ENCODE data around the gene ANKRD50.

The ANKRD50 gene

GRCh38 chr4:124708517-124709300 is 3.8 kb downstream of the ANKRD50 start:
- DNase-seq, result no peak

DNA sequence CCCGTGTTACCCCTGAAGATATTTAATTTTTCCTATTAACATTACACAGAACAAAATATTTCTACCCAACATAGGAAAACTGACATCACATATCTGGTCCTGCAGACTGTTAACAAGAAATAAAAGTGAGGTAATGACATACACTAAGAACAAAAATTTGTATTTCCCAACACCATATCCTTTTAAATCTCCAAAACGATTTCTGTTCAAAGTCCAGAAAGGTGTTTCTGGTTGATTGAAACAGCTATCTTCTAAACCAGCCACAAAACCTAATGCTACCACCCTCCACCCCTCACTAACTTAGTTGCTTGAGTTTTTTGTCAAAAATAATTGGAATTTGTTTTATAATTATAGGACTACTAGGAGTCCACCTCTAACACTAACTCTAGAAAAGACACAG is 7.1 kb downstream of the ANKRD50 start:
- no peak for DNase-seq

DNA sequence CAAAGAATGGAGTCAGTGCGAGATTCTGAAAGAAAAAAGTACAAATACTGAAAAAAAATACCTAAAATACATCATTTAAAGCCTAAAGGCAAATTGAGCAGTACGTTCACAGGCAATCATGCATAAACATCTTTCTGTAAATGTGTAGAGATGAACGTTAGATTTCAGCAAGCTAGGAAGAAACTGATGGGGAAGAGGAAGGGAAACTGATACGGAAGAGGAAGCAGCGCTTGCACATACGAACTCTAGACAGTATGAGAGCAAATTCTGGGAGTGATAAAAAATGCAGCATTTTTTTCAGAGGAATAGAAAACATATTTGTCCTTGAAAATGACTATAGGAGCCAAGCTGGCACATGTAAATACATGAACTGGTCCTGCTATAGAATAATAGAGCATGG is 9.4 kb downstream of the ANKRD50 start:
- DNase-seq, result no peak

DNA sequence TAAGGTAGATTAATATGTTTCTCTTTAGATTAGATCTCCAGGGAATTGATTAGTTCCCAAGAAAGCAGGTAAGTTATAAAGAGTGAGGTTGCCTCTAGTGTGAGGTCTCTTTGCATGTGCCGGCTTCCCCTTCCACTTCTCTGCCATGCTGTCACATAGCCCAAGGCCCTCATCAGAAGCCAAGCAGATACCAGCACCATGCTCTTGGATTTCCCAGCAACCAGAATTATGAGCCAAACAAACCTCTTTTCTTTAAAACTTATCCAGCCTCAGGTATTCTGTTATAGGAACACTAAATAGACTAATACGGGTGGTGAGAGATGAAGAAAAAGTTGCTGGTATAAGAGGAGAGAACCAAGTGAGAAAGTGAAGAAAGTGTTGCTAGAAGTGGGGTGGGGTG is 15.1 kb downstream of the ANKRD50 start:
- no peak for DNase-seq

GRCh38 chr4:124696182-124696581 is 16.4 kb downstream of the ANKRD50 start:
- no peak for DNase-seq

DNA sequence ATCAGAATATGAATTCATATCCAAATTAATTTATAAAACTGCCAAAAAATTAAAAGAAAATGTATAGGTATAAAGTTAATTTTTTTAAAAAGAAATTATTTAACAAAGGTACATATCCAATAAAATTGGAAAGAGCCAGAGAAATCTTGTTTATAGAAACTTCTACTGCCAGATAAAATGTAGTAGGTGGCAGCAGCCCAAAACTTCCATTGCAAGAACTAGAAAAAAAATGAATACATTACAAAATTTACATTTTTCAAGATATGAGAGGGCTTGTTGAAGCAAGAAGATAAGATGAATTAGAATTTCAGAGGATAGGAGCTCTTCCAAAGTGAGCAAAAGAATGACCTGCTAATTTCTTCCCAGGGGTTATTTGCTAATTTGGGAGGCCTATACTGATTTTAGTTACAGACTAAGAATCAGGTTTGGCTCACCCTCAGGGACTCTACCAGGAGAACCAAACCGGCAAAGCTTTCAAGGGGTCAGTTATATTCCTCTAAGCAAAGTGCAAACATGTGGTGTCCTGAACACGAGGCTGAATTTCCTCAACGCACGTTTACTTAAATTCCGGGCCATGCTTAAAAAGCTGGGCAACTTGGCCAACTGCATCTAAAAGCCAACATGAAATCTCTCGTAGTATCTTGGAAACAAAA is 17.5 kb downstream of the ANKRD50 start:
- DNase-seq, result no peak

DNA sequence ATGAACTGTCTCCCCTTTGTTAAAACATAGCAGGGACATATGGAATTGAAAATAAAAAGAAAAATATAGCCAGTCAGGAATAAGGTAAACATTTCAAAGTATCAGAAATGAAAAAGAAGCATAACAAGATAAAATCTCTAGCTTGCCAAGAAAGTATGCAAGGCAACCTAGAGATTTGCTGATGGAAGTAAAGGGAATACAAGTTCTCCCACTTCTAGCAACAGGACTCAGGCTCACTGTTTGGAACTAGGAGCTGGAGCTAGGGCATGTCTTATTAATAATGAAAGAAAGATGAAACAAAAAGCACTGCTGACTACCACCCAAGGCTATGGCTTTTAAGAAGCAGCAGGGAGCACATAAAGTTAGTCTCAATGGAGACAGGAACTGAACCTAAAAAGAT is 18.2 kb downstream of the ANKRD50 start:
- no peak for DNase-seq

- no peak for DNase-seq
These were observed 20.7 kb downstream of the ANKRD50 start for GRCh38 chr4:124691801-124692200.

GRCh38 chr4:124686279-124686678 is 26.3 kb downstream of the ANKRD50 start:
- DNase-seq, result no peak

DNA sequence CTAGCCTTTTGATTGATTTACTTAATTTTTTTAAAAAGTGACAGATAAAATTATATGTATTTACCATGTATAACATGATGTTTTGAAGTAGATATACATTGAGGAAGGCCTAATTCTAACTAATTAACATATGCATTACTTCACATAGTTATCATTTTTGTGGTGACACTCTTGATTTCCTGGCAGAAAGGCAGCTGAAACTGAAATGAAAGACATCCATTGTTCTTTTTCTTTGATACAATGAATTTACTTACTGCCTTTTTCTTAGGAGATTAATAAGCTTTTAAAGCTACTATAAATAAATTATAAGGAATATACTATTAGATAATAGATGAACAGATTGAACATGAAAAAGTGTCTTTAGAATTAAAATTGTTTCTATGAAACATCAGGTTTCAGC is 26.7 kb downstream of the ANKRD50 start:
- no peak for DNase-seq

DNA sequence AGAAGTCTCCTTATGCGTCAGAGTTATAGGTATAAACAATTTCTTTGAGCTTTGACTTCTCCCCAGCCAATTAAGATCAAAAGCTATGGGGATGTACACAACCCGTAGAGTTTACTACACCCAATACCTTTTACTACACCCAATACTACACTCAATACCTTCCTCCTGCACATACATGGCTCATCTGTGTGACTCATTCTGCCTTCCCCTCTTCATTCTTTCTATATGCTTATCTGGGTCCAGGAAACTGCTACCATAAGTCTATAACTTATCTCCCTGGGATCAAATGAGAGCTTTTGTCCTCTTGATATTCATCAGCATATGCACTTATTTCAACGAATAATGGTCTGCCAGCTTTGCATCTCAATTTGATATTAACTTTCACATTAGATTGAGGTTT is 28.2 kb downstream of the ANKRD50 start:
- no peak for DNase-seq

GRCh38 chr4:124682384-124682783 is 30.1 kb downstream of the ANKRD50 start:
- DNase-seq, result no peak

DNA sequence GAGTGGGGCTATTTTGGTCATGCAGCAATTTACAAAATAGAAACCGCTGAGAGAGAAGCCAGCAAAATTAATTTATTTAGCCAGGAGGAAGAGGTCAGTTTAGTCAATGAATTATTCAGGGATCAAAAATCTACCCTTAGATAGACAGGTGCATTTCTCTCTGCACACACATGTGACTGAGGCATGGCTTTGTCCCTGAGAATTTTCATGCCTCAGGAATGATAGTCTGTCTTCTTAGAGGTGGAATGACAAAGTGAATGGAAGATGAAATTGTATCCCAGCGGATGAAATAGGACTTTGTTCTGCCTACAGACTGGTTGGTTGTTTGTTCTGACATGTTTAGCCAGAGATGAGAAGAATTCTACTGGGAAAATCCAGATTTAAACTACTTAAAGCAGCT is 46.0 kb downstream of the ANKRD50 start:
- DNase-seq, result no peak

DNA sequence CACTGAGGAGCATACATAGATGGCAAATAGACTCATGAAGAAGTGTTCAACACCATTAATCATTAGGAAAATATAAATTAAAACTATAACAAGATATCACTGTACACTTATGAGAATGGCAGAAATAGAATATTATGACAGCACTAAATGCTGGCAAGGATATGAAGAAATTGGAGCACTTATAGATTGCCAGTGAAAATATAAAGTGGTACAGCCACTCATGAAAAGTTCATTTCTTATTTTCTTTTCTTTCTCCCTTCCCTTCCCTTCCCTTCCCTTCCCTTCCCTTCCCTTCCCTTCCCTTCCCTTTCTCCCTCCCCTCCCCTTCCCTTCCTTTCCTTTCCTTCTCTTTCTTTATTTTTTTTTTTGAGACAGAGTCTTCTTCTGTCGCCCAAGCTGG is 53.7 kb downstream of the ANKRD50 start:
- DNase-seq, result no peak

- no peak for DNase-seq
These were observed 61.9 kb downstream of the ANKRD50 start for GRCh38 chr4:124650614-124651013.

GRCh38 chr4:124647599-124647998 is 64.9 kb downstream of the ANKRD50 start:
- DNase-seq, result no peak

- DNase-seq, result no peak
These were observed 67.9 kb downstream of the ANKRD50 start for GRCh38 chr4:124644621-124645020.

GRCh38 chr4:124642846-124643245 is 69.7 kb downstream of the ANKRD50 start:
- no peak for DNase-seq

DNA sequence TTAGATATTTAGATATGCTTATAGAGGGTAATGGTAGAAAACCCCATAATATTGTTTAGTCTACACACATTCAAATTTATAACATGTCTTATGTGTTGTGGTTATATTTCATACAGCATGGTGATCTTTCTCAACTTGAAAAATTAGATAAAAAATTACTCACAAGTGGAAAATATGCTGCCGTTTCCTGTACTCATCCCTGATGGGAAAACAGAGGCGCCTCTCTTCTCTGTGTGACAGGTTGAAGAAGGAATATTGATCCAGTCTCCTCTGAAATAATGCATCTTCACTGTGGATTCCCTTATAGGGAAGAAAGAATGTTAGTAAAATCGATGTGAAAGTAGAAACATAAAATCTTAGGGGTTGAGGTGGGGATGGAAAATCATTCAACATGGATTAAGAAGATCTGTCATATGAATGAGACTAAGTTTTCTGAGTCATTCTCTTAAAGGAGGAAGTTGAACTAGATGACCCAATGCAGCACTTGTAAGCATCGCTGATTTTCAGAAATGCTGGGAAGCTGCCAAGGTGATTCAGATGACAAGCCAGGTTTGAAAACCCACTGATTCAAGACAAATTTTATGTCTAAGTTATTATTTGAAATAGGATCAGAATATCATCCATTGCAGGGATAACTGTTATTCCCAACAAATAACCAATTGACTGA is 70.7 kb downstream of the ANKRD50 start:
- no peak for DNase-seq

DNA sequence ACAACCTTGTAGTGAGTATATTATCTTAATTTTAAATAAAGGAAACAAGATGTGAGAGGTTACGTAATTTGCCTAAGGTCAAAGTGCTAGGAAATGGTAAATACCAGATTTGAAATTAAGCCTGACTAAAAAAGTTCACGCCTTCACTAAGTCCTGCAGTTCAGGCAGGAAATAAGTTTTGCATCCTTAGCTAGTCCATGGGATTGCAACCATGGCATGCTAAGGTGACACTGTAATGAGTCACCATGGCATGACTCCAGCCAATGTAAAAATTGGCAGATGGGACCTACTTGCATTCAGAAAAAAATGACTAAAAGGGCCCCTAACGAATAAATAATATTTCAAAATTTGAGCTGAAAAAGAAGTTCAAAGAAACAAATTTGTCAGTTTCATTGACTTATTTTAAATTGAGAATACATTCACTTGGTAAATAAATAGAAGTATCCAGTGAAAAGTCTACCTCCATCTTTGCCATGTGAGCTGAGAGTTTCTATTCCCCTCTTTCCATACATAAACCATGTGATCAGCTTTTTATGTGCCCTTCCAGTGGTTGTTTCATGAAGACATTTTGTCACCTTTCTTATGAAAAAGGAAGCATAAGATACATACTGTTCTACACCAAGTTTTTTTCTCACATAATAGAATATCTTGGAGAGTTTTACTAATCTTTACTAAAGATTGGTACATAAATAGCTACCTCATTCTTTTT is 72.4 kb downstream of the ANKRD50 start:
- no peak for DNase-seq

DNA sequence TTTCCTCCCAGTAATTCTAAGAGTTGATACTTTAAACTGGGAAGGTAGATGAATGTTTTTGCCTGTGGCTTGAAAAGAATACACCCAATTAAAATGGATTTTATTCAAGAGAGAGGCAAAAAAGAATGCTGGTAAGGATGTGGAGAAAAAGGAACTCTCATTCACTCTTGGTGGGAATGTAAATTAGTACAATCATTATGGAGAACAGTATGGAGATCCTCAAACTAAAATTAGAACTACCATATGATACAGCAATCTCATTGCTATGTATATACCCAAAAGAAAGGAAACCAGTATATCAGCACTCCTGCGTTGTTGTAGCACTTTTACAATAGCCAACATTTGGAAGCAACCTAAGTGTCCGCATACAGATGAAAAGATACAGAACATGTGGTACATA is 75.2 kb downstream of the ANKRD50 start:
- no peak for DNase-seq

DNA sequence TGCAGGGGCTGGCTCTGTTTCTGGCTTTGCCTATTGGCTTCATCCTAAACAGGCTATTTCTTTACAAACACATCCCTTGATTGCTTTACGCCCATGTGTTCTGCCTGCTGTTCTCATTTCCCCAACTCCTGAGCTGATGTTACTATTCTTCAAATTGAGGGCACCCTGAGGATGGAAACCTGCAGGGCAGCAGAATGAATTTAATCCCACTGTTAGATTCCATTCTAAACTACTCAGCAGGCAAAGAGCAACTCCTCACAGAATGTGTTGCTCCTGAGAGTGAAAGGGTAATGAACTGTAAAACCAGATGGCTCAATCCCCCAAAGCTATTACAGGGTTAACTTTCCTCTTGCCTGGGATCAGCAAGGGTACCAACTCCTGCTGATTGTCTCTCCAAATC is 75.7 kb downstream of the ANKRD50 start:
- no peak for DNase-seq

DNA sequence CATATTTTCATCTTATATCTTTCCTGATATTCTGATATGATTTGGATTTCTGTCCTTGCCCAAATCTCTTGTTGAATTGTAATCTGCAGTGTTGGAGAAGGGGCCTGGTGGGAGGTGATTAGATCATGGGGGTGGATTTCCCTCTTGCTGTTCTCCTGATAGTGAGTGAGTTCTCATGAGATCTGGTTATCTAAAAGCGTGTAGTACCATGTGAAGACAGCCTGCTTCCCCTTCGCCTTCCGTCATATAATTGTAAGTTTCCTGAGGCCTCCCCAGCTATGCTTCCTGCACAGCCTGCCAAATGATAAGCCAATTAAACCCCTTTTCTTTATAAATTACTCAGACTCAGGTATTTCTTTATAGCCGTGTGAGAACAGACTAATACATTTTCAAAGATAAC is 77.2 kb downstream of the ANKRD50 start:
- no peak for DNase-seq
